Uterus (tissue), 4 donors: ENCODE data around the gene APBA3. TPM values are rescaled to one million over a fixed set of nuclear protein-coding genes. Genes with fewer than 3 reads are reported as not detected.
A peak's percentile ranks its signal among the peaks of the same experiment; 100 is the strongest.
"Not testable (repeated sequence)": the region's sequence is repeated elsewhere in the genome, so short reads cannot be mapped to it uniquely, and the experiment has no call there.

Source experiments
- DNase-seq, 2 donors: peaks; one replicate each; pipeline ENCODE4 v3.0.0-alpha.2; 2019 to 2020
- H3K27ac ChIP-seq, 2 donors: fragments of 200-600 bp; sonication (generic); 1 replicate in 1 of 2; 2 replicates in 1 of 2; pipeline ENCODE4 v1.5.1; 2016 to 2018
- H3K27me3 ChIP-seq, 2 donors: fragments of 200-600 bp; sonication (generic); one replicate each; pipeline ENCODE4 v1.5.1; 2018 to 2019; ENCODE audit warnings: control low read depth in 1 of 2
- H3K36me3 ChIP-seq, 2 donors: fragments of 200-600 bp; sonication (generic); one replicate each; pipeline ENCODE4 v1.5.1; 2019; ENCODE audit warnings: control low read depth in 1 of 2
- H3K4me1 ChIP-seq, 2 donors: fragments of 200-600 bp; sonication (generic); one replicate each; pipeline ENCODE4 v1.5.1; 2018 to 2019; ENCODE audit warnings: control low read depth in 1 of 2
- H3K4me3 ChIP-seq, 2 donors: fragments of 200-600 bp; sonication (generic); 1 replicate in 1 of 2; 2 replicates in 1 of 2; pipeline ENCODE4 v1.5.1; 2018 to 2019; ENCODE audit warnings: mild to moderate bottlenecking in 1 of 2
- H3K9me3 ChIP-seq, 2 donors: fragments of 200-600 bp; sonication (generic); one replicate each; pipeline ENCODE4 v1.5.1; 2019; ENCODE audit warnings: control low read depth in 1 of 2
- POLR2A ChIP-seq, 2 donors: fragments of 450-650 bp; IDR thresholded peaks; one replicate each; pipeline ENCODE4 v1.6.1; 2016; ENCODE audit warnings: antibody characterized with exemption in 2 of 2, mild to moderate bottlenecking in 1 of 2, moderate library complexity in 1 of 2
- intact Hi-C: fragments of 100-400 bp; cut with DNase I; formaldehyde crosslinking; loops from one replicate; pipeline ENCODE4 v1.15.1; 2023; ENCODE audit warnings: low total_unique reads
- total RNA-seq, 4 donors: library from RNA; depleted of rRNA in 3 of 4; stranded (reverse); fragments of >200 nt in 3 of 4; gene quantifications; one replicate each; pipeline versions ENCODE4 v1.1.0 to v1.2.4, GENCODE V29; 2014 to 2023
- TF ChIP-seq, protein P1 (sequence below), 4 experiments: fragments of 200-600 bp in 2 of 4; fragments of 450-650 bp in 2 of 4; sonication (generic) in 2 of 4; IDR thresholded peaks; one replicate each; pipeline ENCODE4 v1.5.1; 2016 to 2019; ENCODE audit warnings: antibody characterized with exemption in 4 of 4, mild to moderate bottlenecking in 2 of 4, moderate library complexity in 1 of 4
- donor health status: DM: yes; HTN: yes; CAD: no.

Gene APBA3
- total RNA-seq, 4 donors from 2014 or later: 14.1 to 52.6 (median 27.4) TPM

DNA sequence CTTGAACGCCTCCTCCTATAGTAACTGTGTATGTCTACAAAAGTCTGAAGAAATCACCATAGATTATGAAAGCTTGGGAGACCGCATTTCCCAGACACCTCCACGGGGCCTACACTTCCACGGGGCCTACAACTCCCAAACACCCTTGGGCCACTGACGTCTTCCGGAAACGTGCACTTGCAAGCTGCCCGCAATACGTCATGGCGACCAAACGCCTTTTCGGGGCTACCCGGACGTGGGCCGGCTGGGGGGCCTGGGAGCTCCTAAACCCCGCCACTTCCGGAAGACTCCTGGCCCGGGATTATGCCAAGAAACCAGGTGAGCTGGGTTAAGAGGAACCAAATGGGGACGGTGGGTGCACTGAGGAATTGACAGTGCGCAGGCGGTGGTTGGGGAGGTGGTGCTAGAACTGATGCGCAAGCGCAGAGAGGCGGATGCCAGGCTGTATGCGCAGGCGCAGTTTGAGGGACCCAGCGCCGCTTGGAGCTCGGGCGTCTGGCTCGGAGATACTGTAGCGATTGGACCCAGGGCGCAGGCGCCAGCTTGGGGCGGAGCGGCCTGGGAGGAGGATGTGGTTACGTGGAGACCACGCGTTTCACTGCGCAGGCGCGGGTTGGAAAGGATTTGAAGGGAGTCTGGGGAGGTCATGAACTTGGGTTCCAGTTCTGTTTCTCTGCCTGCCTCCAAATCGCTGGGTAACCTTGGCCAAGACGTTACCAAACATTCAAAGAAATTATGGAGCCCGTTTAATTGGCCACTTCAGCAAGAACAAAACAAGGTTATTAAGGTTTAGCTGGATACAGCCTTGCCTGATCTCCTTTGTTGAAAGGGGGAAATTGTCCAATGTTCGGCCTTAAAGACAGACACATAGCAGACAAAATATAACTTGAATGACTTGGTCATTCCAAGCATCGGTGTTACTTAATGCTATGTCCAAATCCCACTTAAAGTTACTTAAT is 1.3 kb upstream of the APBA3 start, which contains the start of gene MRPL54:
Gene MRPL54, plus strand, starts transcription at position 182 of the 959 bp plus-strand sequence. Its CDS starts 19 bp downstream, at position 201.
- H3K9me3 ChIP-seq: no peaks in the 10 kb centered on the region
- no peaks in the 10 kb centered on the region for H3K36me3 ChIP-seq
- H3K27me3 ChIP-seq: no peaks in the 10 kb centered on the region
- TF ChIP-seq, protein P1, sequence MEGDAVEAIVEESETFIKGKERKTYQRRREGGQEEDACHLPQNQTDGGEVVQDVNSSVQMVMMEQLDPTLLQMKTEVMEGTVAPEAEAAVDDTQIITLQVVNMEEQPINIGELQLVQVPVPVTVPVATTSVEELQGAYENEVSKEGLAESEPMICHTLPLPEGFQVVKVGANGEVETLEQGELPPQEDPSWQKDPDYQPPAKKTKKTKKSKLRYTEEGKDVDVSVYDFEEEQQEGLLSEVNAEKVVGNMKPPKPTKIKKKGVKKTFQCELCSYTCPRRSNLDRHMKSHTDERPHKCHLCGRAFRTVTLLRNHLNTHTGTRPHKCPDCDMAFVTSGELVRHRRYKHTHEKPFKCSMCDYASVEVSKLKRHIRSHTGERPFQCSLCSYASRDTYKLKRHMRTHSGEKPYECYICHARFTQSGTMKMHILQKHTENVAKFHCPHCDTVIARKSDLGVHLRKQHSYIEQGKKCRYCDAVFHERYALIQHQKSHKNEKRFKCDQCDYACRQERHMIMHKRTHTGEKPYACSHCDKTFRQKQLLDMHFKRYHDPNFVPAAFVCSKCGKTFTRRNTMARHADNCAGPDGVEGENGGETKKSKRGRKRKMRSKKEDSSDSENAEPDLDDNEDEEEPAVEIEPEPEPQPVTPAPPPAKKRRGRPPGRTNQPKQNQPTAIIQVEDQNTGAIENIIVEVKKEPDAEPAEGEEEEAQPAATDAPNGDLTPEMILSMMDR (IDR thresholded peaks at IDR 0.05): peak in 2 of 4 experiments; percentile 14 to 17
- peak; percentile 73 to 91 for TF ChIP-seq POLR2A (IDR thresholded peaks at IDR 0.05)
- H3K4me3 ChIP-seq: peak within 1 kb of the TSS; percentile 89 to 90
- H3K27ac ChIP-seq: peak within 1 kb of the TSS; percentile 97
- peak; percentile 99 for DNase-seq
- intact Hi-C loops: no loop called here
- H3K4me1 ChIP-seq: no peaks in the 10 kb centered on the region

DNA sequence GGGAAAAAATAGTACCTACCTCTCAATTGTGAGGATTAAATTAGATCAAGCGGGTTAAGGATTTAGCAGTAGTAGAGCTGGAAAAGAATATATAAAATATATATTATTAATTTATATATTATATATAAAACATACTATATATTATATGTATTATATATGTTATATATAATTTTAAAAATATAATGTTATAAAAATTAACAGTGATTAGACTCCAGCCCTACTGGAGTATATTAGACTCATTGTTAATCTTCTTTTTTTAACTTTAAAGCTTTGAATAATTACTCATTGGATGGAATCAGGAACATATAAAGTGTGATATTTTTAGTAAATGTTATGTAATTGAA is 610 bp upstream of the APBA3 start:
- Histone ChIP-seq H3K27ac (peak overlapping the region; percentile 97), H3K4me1 (no peaks in the 10 kb centered on the region), H3K27me3 (no peaks in the 10 kb centered on the region), H3K36me3 (no peaks in the 10 kb centered on the region), H3K9me3 (no peaks in the 10 kb centered on the region), H3K4me3 (peak overlapping the region in 1 of 2 donors; percentile 64)
- DNase-seq: no peak
- no peak for TF ChIP-seq POLR2A (IDR thresholded peaks at IDR 0.05)
- TF ChIP-seq, protein P1 (IDR thresholded peaks at IDR 0.05): no peak
- intact Hi-C loops: no loop called here

DNA sequence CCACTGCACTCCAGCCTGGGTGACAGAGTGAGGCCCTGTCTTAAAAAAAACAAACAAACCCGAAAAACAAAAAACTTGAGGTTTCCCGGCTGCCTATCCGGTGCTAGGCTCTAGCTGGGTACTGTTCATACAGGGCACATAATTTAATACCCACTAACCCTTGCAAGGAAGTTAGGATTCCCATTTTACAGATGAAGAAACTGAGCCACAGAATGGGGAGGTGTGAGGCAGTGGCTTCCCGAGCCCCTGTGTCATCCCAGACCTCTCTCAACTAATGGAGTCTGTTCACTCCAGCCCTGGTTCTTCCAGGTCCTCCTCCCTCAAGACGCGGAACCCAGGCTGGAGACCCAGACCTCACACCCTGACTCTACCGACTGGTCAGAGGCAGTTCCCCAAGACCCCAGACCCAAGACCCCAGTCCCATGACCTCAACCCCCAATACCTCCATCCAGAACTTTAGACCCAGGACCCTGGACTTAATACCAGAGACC is 576 bp downstream of the APBA3 start:
- TF ChIP-seq, protein P1 (IDR thresholded peaks at IDR 0.05): no peak
- TF ChIP-seq POLR2A (IDR thresholded peaks at IDR 0.05): no peak
- Histone ChIP-seq H3K36me3 (no peaks in the 10 kb centered on the region), H3K27me3 (no peaks in the 10 kb centered on the region), H3K9me3 (no peaks in the 10 kb centered on the region), H3K27ac (peak overlapping the region; percentile 97), H3K4me1 (no peaks in the 10 kb centered on the region), H3K4me3 (peak overlapping the region; percentile 80 to 89)
- no peak for DNase-seq
- intact Hi-C loops: no loop called here

DNA sequence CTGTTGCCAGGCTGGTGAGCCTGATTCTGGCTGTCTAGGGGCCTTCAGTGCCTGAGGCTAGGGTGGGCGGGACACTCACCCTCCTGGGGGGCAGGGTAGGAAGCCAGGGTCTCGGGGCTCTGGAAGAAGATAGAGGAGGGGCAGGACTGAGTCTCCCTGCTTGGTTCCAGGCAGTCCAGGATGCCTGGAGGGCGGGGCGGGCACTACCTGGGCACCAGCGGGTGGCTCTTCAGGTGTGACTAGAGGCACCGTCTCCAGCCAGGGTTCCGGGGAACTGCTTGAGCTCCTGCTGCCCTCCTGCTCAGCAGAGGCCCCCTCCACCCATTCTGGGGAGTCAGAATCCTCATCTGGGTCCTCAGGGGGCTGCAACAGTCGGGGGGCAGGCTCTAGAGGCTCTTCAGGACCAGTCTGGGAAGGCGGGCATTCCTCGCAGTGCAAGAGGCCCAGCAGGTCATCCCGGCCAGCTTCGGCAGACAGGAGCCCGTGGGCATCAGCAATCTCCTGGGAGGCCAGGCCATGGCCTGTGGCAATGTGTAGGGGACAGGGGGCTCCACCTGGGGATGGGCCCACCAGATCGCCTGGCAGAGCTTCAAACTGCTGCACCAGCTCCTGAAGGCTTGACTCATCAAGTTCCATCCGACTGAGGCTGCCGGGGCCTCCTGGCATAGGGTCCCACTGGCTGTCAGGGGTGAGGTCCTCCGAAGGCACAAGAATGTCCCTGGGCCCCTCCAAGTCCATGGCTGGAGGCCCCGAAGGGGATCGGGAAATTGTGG is 1.8 kb downstream of the APBA3 start:
- H3K4me1 ChIP-seq: no peaks in the 10 kb centered on the region
- no peaks in the 10 kb centered on the region for H3K27me3 ChIP-seq
- no peak for TF ChIP-seq POLR2A (IDR thresholded peaks at IDR 0.05)
- TF ChIP-seq, protein P1 (IDR thresholded peaks at IDR 0.05): no peak
- intact Hi-C loops: no loop called here
- no peak overlapping the region for H3K27ac ChIP-seq
- DNase-seq: no peak
- no peaks in the 10 kb centered on the region for H3K36me3 ChIP-seq
- no peak overlapping the region for H3K4me3 ChIP-seq
- H3K9me3 ChIP-seq: no peaks in the 10 kb centered on the region

DNA sequence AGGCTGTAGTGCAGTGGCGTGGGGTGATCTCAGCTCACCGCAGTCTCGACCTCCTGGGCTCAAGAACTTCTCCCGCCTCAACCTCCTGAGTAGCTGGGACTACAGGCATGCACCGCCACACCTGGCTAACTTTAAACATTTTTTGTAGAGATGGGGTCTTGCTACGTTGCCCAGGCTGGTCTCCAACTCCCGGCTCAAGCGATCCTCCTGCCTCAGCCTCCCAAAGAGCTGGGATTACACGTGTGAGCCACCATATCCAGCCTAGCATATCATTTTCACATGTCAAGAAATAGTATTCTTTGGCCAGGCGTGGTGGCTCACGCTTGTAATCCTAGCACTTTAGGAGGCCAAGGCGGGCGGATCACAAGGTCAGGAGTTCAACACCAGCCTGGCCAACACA is 3.2 kb downstream of the APBA3 start:
- DNase-seq, intact Hi-C loops, H3K4me3 ChIP-seq, H3K27me3 ChIP-seq, H3K36me3 ChIP-seq, H3K9me3 ChIP-seq, H3K27ac ChIP-seq, H3K4me1 ChIP-seq: not testable (repeated sequence)

DNA sequence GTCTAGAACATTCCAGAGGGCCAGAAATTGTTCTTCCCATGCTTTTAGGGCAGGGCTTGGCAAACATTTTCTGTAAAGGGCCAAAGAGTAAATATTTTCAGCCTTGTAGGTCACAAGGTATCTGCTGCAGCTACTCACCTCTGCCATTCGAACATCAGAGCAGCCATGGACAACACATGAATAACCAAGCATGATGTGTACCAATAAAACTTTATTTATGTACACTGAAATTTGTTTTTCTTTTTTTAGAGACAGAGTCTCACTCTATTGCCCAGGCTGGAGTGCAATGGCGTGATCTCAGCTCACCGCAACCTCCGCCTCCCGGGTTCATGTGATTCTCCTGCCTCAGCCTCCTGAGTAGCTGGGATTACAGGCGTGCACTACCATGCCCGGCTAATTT is 3.8 kb downstream of the APBA3 start:
- H3K4me1 ChIP-seq, H3K27me3 ChIP-seq, H3K9me3 ChIP-seq, intact Hi-C loops, H3K36me3 ChIP-seq, DNase-seq, H3K4me3 ChIP-seq, H3K27ac ChIP-seq: not testable (repeated sequence)
